Fibroblast of gingiva (primary cell): ENCODE measurements around the gene ETV1.

Experiments used
- DNase-seq: peaks from one replicate; pipeline ENCODE4 v3.0.0-alpha.2; 2011; ENCODE audit warnings: low read depth

ETV1 gene

GRCh38 chr7:13879994-13880686 lies 109.3 kb downstream of the ETV1 start:
- DNase-seq, result peak; percentile 73

DNA sequence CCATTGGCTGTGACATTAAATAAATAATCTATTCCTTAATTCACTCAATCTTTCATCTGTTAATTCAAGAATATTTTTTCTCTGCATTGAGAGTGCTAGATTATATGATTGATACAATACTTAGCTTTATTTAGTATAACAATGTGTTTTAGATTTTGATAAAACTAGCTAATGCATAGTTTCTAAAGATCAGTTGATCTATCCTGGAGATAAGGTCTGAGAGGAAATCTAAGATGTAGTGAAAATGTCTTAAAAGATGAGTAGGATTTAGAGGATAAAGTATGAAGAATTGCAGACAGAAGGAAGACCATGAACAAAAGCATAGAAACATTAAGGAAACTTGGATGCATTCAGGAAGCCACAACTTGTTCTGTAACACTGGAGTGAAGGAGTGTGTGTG lies 110.3 kb downstream of the ETV1 start:
- no peak for DNase-seq

GRCh38 chr7:13878154-13878553 lies 111.3 kb downstream of the ETV1 start:
- no peak for DNase-seq

GRCh38 chr7:13875496-13876074 lies 113.9 kb downstream of the ETV1 start:
- DNase-seq, result no peak

DNA sequence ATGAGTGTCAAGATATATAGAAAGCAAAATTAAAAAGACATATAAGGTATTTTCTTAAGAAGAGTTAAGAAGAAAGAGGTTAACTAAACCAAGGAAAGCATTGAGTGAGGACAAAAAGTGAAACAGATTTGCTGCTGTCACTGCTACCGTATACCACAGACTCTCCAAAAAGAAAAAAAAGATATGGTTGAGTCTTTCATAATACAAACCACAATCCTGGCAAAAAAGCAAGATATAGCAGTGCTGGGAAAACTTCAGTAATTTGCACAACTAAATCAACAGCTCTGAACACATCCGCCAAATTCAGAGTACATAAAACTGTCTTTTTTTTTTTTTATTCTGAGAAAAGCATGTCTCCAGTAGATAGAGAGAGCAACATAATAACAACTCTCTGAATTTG lies 114.7 kb downstream of the ETV1 start:
- DNase-seq, result peak; percentile 83

DNA sequence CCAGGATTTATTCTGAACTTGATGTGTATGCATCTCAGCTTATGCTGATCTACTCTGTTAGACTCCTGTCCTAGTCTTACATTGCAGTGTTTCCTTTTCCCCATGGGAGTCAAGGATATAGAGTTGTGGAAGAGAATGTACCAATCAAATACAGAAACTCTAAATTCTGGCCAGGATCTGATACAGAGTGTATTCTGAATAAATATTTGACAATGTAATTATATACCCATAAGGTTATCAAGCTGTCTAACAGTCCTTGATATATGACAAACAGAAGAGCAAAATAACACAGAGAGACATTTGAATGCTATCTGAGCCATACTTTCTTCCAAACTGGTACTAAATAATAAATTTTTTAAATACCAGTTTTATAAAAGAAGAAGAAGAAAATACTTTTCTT lies 116.8 kb downstream of the ETV1 start:
- no peak for DNase-seq

DNA sequence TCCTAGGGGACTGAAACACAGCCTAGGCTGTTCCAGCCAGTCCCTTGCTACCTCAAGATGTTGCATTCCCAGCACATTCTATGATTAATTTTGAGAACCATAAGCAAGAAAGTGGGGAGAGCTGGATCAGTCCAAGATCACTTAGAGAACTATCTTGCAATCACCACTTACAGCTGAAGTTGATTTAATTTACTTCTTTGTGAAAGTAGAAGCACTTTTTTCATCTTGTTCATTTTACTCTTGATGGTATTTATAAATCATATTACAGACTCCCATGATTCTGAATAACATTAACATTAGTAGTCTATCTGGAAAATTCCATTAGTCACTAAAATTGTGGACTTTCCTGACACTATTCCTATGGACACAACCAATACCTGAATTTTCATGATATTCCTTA lies 118.5 kb downstream of the ETV1 start:
- DNase-seq, result no peak

DNA sequence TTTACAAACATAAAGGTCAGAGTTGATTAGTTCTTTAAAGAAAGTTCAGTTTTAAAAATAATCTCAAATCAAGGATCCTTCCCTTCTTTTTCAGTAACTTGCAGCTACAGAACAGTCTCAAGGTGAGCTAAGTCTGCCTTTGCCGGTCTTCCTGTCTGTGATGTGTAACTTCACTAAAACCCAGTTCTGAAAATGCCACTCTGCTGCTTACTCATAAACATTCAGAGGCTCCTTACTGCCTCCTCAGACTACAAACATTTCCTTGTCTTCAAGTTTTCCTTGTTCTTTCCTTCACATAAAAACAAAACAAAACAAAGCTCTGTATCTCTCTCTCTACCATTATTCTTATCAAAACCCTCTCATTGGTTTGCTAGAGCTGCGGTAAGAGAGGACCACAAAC lies 128.7 kb downstream of the ETV1 start:
- DNase-seq, result no peak

GRCh38 chr7:13856012-13856411 lies 133.5 kb downstream of the ETV1 start:
- no peak for DNase-seq

DNA sequence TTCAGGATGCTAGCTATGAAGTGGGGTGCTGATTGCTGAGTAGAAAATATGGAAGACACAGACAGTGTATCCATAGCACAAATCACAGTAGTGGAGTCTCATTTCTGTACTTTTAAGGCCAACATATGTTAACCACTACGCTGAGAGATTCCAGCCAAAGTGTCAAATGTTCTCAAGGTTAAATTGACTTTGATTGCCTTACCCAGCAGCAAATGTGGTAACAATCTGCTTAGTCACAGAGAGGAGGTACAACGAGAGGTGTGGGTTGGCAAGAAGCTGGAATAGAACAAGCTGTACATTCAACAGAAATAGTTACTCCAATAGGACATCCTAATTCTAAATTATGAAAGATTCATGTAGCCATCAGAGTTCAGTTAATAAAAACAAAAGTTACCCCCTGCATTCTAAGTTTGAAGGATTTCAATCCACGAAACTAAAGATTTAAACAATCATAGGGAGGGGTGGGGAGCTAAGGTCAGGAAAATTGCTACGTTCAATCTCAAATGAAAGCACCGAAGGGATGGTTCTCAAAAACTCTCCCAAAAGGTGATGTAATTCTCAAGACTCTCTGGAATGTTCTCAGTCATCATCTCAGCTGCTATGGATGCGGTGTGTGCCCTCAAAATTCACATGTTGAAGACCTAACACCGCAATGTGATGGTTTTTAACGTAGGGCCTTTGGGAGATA lies 137.0 kb downstream of the ETV1 start:
- DNase-seq, result peak; percentile 87

- DNase-seq, result peak; percentile 80
Measured at GRCh38 chr7:13851736-13852135, 137.7 kb downstream of the ETV1 start.

GRCh38 chr7:13850185-13850752 lies 139.2 kb downstream of the ETV1 start:
- peak; percentile 99 for DNase-seq

- DNase-seq, result no peak
Measured at GRCh38 chr7:13849163-13849892, 140.1 kb downstream of the ETV1 start.

DNA sequence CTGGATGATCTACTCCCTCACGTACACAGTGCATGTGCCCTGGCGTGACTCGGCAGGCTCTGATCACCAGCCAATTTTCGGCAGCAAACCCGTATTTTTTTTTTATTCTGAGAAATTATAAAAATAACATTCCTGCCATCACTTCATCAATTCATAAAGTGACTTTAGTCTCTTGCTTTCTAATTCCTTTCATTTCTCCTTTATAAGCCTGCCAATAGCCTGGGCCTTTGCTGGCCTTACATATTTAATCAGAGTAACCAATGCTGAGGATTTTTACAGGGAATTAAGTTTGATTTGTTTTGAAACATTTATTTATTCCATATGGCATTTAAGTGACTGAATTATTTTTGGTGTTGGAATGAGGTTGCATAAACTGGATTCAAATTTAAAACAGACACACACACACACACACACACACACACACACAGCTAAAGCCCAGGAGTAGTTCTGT lies 140.8 kb downstream of the ETV1 start:
- DNase-seq, result peak; percentile 95

DNA sequence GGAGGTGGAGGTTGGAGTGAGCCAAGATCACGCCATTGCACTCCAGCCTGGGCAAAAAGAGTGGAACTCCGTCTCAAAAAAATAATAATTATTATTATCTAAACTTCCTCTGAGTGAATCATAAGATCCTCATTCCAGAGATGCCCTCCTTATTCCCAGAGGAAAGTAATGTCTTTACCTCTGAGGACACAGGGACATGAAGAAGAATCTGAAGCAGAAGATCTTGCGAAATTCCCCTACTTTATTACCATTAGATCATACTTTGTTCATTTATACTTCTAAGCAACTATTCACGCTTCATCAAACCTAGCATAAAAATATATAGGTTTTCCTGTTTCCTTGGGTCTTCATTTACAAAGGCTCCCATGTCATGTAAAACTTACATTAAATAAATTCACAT lies 143.1 kb downstream of the ETV1 start:
- peak; percentile 30 for DNase-seq

DNA sequence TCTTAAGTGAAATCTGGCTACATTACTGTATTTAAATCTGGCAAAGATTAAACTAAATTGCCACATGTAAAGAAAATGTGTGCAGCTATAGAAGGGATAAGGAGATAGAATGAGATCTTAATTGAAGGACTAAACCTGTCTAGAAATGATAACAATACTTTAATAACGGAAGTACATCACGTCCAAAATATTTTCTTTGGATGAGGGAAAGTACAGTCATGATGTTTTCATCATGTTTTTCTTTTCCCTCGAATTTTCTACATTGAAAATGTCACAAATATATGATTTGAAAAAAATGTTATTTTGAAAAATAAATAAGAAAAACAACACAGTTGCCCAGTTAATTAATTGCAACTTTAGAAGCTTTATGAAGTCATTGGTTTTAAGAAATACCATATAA lies 143.9 kb downstream of the ETV1 start:
- DNase-seq, result no peak

- no peak for DNase-seq
Measured at GRCh38 chr7:13844954-13845353, 144.5 kb downstream of the ETV1 start.

DNA sequence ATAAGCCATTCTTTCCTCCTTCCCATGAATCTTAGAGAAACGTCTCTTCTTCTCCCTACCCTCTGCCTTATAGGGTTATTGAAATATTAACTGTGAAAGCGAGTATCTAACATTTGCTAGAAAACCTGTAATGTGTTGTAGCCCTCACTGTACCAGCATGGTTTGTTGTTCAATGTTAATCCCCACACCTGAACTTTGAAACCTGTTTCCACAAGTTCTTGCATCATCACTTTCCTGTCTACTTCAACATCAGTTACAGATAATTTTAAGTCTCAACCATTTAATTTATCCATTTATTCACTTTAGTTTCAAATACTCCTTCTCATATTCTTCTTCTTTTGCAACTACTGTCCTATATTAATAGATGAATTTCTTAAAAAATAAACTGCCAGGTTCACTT lies 148.2 kb downstream of the ETV1 start:
- no peak for DNase-seq
